Brain microvascular endothelial cell (primary cell): Measurements from ENCODE around the gene RABAC1.
A peak's percentile ranks its signal among the peaks of the same experiment; 100 is the strongest.

Experiments used
- DNase-seq: peaks from one replicate; pipeline ENCODE4 v3.0.0-alpha.2; 2020
- H3K27ac ChIP-seq: fragments of 250-450 bp; sonication (Bioruptor Pico); 2 replicates; pipeline ENCODE4 v1.5.1; 2020; ENCODE audit warnings: mild to moderate bottlenecking, moderate library complexity
- H3K27me3 ChIP-seq: fragments of 250-450 bp; sonication (Bioruptor Pico); replicated peaks from 2 replicates; pipeline ENCODE4 v1.5.1; 2020; ENCODE audit warnings: mild to moderate bottlenecking
- H3K36me3 ChIP-seq: fragments of 250-450 bp; sonication (Bioruptor Pico); replicated peaks from 2 replicates; pipeline ENCODE4 v1.5.1; 2020; ENCODE audit warnings: mild to moderate bottlenecking
- H3K4me3 ChIP-seq: 2 replicates; pipeline ENCODE4 v1.5.1; 2011; ENCODE audit warnings: low read depth, mild to moderate bottlenecking, control low read depth, low read length, moderate library complexity
- CTCF ChIP-seq: IDR thresholded peaks from 2 replicates; pipeline ENCODE4 v1.5.1; 2011; ENCODE audit warnings: low read depth, mild to moderate bottlenecking, moderate library complexity, low read length, control low read depth, inconsistent platforms; ENCODE audit errors: missing control alignments
- in situ Hi-C: cut with HindIII; loops from 2 replicates; pipeline ENCODE4 v1.10.0; 2017; ENCODE audit warnings: low sequenced_read_pairs, low pct_ligation_motif_present

Gene RABAC1

GRCh38 chr19:41947091-41947490 lies 12.0 kb downstream of the RABAC1 start:
- no peaks in the 10 kb centered on the region for H3K36me3 ChIP-seq
- no peak for TF ChIP-seq CTCF
- DNase-seq, result no peak
- H3K27me3 ChIP-seq, result no peaks in the 10 kb centered on the region
- no peak overlapping the region for H3K27ac ChIP-seq
- H3K4me3 ChIP-seq, result no peak overlapping the region
- in situ Hi-C loops, result no loop called here

GRCh38 chr19:41945135-41945766 lies 13.9 kb downstream of the RABAC1 start:
- no peaks in the 10 kb centered on the region for H3K27me3 ChIP-seq
- no peak for DNase-seq
- in situ Hi-C loops, result no loop called here
- H3K36me3 ChIP-seq, result no peaks in the 10 kb centered on the region
- no peak overlapping the region for H3K27ac ChIP-seq
- TF ChIP-seq CTCF, result no peak
- H3K4me3 ChIP-seq, result no peak overlapping the region

GRCh38 chr19:41944336-41944735 lies 14.8 kb downstream of the RABAC1 start:
- in situ Hi-C loops, result no loop called here
- TF ChIP-seq CTCF, result no peak
- Histone ChIP-seq H3K36me3 (no peaks in the 10 kb centered on the region), H3K27ac (no peak overlapping the region), H3K4me3 (no peak overlapping the region), H3K27me3 (no peaks in the 10 kb centered on the region)
- no peak for DNase-seq

GRCh38 chr19:41941410-41942202 lies 17.5 kb downstream of the RABAC1 start:
- no peak overlapping the region for H3K4me3 ChIP-seq
- DNase-seq, result no peak
- in situ Hi-C loops, result no loop called here
- peaks cover 5% of the 10 kb centered on the region for H3K27me3 ChIP-seq
- no peak for TF ChIP-seq CTCF
- no peak overlapping the region for H3K27ac ChIP-seq
- H3K36me3 ChIP-seq, result no peaks in the 10 kb centered on the region

GRCh38 chr19:41940731-41941409 lies 18.3 kb downstream of the RABAC1 start:
- Histone ChIP-seq H3K27ac (no peak overlapping the region), H3K4me3 (peak overlapping the region; percentile 56), H3K27me3 (peaks cover 11% of the 10 kb centered on the region), H3K36me3 (no peaks in the 10 kb centered on the region)
- in situ Hi-C loops, result no loop called here
- no peak for TF ChIP-seq CTCF
- no peak for DNase-seq
